Endodermal cell (in vitro differentiated cells): ENCODE measurements around the gene SZT2. TPM values are rescaled to one million over a fixed set of nuclear protein-coding genes. Genes with fewer than 3 reads are reported as not detected.
A peak's percentile ranks its signal among the peaks of the same experiment; 100 is the strongest.

Experiments
- DNase-seq: peaks from one replicate; pipeline ENCODE4 v3.0.0-alpha.2; 2017
- H3K27ac ChIP-seq: 2 replicates; pipeline ENCODE4 v1.5.1; 2013; ENCODE audit warnings: mild to moderate bottlenecking, low read depth, low read length, moderate library complexity
- H3K27me3 ChIP-seq: 2 replicates; pipeline ENCODE4 v1.6.1; 2013; ENCODE audit warnings: mild to moderate bottlenecking, low read length, moderate library complexity; ENCODE audit not compliant: insufficient read depth, control insufficient read depth, poor library complexity, severe bottlenecking
- H3K36me3 ChIP-seq: 2 replicates; pipeline ENCODE4 v1.7.0; 2013; ENCODE audit warnings: mild to moderate bottlenecking, low read length, moderate library complexity; ENCODE audit not compliant: control insufficient read depth, insufficient read depth
- H3K4me1 ChIP-seq: one replicate; pipeline ENCODE4 v1.7.0; 2013; ENCODE audit warnings: low read length; ENCODE audit not compliant: control insufficient read depth, insufficient read depth
- H3K4me3 ChIP-seq: 2 replicates; pipeline ENCODE4 v1.5.1; 2013; ENCODE audit warnings: mild to moderate bottlenecking, low read length, moderate library complexity
- H3K9ac ChIP-seq: 2 replicates; pipeline ENCODE4 v1.6.1; 2013; ENCODE audit warnings: mild to moderate bottlenecking, low read length, moderate library complexity; ENCODE audit not compliant: poor library complexity, severe bottlenecking; ENCODE audit errors: extremely low read depth
- H3K9me3 ChIP-seq: 2 replicates; pipeline ENCODE4 v1.6.1; 2013; ENCODE audit warnings: mild to moderate bottlenecking, low read length, moderate library complexity; ENCODE audit not compliant: control insufficient read depth
- H3K27ac Mint-ChIP-seq: 2 replicates; pipeline ENCODE4 v1.8.0; 2020; ENCODE audit warnings: mixed read lengths
- H3K27me3 Mint-ChIP-seq: 2 replicates; pipeline ENCODE4 v1.8.0; 2021; ENCODE audit warnings: mild to moderate bottlenecking, mixed read lengths; ENCODE audit not compliant: insufficient read depth
- H3K36me3 Mint-ChIP-seq: 2 replicates; pipeline ENCODE4 v1.8.0; 2020; ENCODE audit warnings: low read depth, mixed read lengths
- H3K4me1 Mint-ChIP-seq: 2 replicates; pipeline ENCODE4 v1.8.0; 2020; ENCODE audit warnings: mixed read lengths
- H3K4me3 Mint-ChIP-seq: 2 replicates; pipeline ENCODE4 v1.8.0; 2020; ENCODE audit warnings: mild to moderate bottlenecking, moderate library complexity, mixed read lengths
- H3K9me3 Mint-ChIP-seq: 2 replicates; pipeline ENCODE4 v1.8.0; 2020; ENCODE audit warnings: mild to moderate bottlenecking, mixed read lengths
- WGBS, 2 experiments: methylation state at CpG; one replicate each; pipeline versions ENCODE4 v1.1.5 to v1.1.7; 2013; ENCODE audit warnings: missing lambda C conversion rate in 2 of 2, mixed read lengths in 1 of 2; ENCODE audit not compliant: insufficient coverage in 1 of 2, insufficient read length in 1 of 2; 5-methylcytosine and 5-hydroxymethylcytosine counted together
- total RNA-seq, 2 donors: library from RNA; stranded (reverse); fragmentation: NEBNext Ultra II Directional in 1 of 2; extraction: Animal tissue kit (Norgen Biotek cat#: 25700) in 1 of 2; gene quantifications; 2 replicates in 1 of 2; 3 replicates in 1 of 2; pipeline ENCODE4 v1.2.1, GENCODE V29; 2021
- TF ChIP-seq, protein P1 (sequence below): fragments of 200-600 bp; sonication (generic); conservative IDR thresholded peaks from 2 replicates; pipeline ENCODE4 v1.5.0; 2021; ENCODE audit warnings: antibody characterized with exemption, mild to moderate bottlenecking

Gene SZT2
- total RNA-seq, 2 donors from 2014 or later, result 55.6 to 59.7 TPM

DNA sequence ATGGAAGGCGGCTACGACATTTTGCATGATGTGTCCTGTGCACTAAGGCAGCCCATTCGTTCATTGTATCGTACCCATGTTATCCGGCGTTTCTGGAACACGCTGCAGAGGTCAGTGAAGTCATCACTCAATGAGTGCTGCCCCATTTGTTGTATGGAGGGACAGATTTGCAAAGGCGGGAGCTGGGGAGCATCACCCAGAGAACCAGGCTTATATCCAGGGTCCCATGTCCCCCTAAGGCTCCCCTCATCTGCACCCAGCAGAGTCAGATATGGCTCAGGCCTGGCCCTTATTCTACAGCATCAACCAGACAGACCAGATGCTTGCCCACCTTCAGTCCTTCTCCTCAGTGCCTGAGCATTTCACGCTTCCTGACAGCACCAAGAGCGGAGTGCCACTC, 31.2 kb downstream of the SZT2 start:
- H3K4me1 Mint-ChIP-seq, result no peaks in the 10 kb centered on the region
- H3K4me3 Mint-ChIP-seq, result no peak overlapping the region
- no peaks in the 10 kb centered on the region for H3K27me3 ChIP-seq
- no peak overlapping the region for H3K4me3 ChIP-seq
- no peaks in the 10 kb centered on the region for H3K4me1 ChIP-seq
- H3K36me3 Mint-ChIP-seq, result peaks cover 53% of the 10 kb centered on the region
- TF ChIP-seq, protein P1, sequence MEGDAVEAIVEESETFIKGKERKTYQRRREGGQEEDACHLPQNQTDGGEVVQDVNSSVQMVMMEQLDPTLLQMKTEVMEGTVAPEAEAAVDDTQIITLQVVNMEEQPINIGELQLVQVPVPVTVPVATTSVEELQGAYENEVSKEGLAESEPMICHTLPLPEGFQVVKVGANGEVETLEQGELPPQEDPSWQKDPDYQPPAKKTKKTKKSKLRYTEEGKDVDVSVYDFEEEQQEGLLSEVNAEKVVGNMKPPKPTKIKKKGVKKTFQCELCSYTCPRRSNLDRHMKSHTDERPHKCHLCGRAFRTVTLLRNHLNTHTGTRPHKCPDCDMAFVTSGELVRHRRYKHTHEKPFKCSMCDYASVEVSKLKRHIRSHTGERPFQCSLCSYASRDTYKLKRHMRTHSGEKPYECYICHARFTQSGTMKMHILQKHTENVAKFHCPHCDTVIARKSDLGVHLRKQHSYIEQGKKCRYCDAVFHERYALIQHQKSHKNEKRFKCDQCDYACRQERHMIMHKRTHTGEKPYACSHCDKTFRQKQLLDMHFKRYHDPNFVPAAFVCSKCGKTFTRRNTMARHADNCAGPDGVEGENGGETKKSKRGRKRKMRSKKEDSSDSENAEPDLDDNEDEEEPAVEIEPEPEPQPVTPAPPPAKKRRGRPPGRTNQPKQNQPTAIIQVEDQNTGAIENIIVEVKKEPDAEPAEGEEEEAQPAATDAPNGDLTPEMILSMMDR, result no peak
- no peak overlapping the region for H3K27ac Mint-ChIP-seq
- H3K9me3 ChIP-seq, result no peaks in the 10 kb centered on the region
- no peaks in the 10 kb centered on the region for H3K27me3 Mint-ChIP-seq
- 94 to 95% methylated on average over 10 of the region's 10 CpGs for WGBS, 2 experiments
- H3K27ac ChIP-seq, result no peak overlapping the region
- H3K9ac ChIP-seq, result no peak overlapping the region
- H3K9me3 Mint-ChIP-seq, result no peaks in the 10 kb centered on the region
- no peak for DNase-seq
- H3K36me3 ChIP-seq, result peaks cover 59% of the 10 kb centered on the region

DNA sequence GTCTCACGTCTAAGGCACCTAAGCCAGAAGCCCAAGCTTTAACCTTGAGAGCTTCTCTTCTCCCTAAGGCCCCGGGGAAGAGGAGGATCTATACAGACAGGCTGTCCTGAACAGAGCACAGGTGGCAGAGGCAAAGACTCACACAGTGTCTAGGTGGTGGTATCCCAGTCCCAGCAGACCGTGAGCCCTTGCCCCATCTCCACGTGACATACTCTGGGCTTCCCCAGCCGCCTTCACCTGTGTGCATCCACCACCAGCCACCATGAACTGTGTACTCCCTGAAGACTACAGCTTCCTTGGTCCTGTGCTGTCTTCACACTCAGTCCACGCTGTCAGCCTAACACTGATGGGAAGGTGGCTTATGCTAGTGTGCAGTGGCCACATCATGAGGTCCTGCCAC, 31.7 kb downstream of the SZT2 start:
- Mint-ChIP-seq H3K27ac (no peak overlapping the region), H3K36me3 (peaks cover 54% of the 10 kb centered on the region), H3K9me3 (no peaks in the 10 kb centered on the region), H3K27me3 (no peaks in the 10 kb centered on the region), H3K4me3 (no peak overlapping the region), H3K4me1 (no peaks in the 10 kb centered on the region)
- peaks cover 54% of the 10 kb centered on the region for H3K36me3 ChIP-seq
- 93% methylated on average over 3 to 6 of the region's 6 CpGs for WGBS, 2 experiments
- no peak overlapping the region for H3K9ac ChIP-seq
- no peak overlapping the region for H3K27ac ChIP-seq
- no peaks in the 10 kb centered on the region for H3K9me3 ChIP-seq
- TF ChIP-seq, protein P1, result no peak
- H3K4me1 ChIP-seq, result no peaks in the 10 kb centered on the region
- H3K27me3 ChIP-seq, result no peaks in the 10 kb centered on the region
- no peak overlapping the region for H3K4me3 ChIP-seq
- DNase-seq, result no peak

DNA sequence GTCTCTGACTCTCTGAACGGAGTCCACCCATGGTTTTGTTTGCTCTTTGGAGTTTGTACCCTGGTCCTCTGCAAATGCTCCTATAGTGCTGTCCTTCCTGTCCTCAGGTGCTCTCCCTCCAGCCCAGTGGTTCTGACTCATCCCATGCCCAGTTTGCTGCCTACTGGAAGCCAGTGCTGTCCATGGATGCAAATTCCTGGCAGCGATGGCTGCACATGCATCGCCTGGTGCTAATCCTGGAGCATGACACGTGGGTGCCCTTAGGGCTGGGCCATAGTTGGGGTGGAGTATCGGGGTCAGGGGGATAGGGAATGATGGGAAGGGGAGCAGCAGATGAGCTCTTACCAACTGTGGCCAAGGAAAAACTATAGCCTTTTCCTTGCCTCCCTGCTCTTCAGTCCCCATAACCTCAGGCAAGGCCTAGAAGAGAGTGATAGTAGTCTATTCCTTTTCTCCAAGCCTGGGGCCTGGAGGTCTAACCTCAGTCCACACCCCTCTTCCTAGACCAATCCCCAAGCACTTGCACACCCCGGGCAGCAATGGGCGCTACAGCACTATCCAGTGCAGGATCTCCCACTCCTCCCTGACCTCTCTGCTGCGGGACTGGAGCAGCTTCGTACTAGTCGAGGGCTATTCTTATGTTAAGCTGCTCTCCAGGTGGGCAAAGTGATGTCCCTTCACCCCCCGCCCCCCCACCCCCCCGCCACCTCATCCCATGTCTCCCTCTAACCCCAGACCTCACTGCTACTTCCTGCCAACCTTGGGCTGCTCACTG, 32.5 kb downstream of the SZT2 start:
- H3K4me3 Mint-ChIP-seq, result no peak overlapping the region
- peak; percentile 63 for DNase-seq
- no peaks in the 10 kb centered on the region for H3K27me3 ChIP-seq
- no peak overlapping the region for H3K27ac ChIP-seq
- TF ChIP-seq, protein P1, result no peak
- H3K27ac Mint-ChIP-seq, result no peak overlapping the region
- no peaks in the 10 kb centered on the region for H3K9me3 ChIP-seq
- 81 to 95% methylated on average over 5 to 11 of the region's 12 CpGs for WGBS, 2 experiments
- H3K4me1 Mint-ChIP-seq, result no peaks in the 10 kb centered on the region
- H3K9me3 Mint-ChIP-seq, result no peaks in the 10 kb centered on the region
- no peaks in the 10 kb centered on the region for H3K27me3 Mint-ChIP-seq
- no peak overlapping the region for H3K9ac ChIP-seq
- H3K4me3 ChIP-seq, result no peak overlapping the region
- H3K4me1 ChIP-seq, result no peaks in the 10 kb centered on the region
- peaks cover 62% of the 10 kb centered on the region for H3K36me3 Mint-ChIP-seq
- peaks cover 55% of the 10 kb centered on the region for H3K36me3 ChIP-seq
